GM18526 (cell line): Measurements from ENCODE around the gene GALNT12.

ENCODE experiments used
- POLR2A ChIP-seq: IDR thresholded peaks from 3 replicates; pipeline ENCODE4 v1.6.1; 2011; ENCODE audit not compliant: insufficient read length; ENCODE audit errors: extremely low read depth

The GALNT12 gene

GRCh38 chr9:98807070-98807813, at the start of gene GALNT12:
Gene GALNT12, plus strand, starts transcription at chr9:98807670. Its CDS starts 29 bp downstream, at chr9:98807699.
- peak; percentile 46 for TF ChIP-seq POLR2A

GRCh38 chr9:98760231-98760630, 47.2 kb upstream of the GALNT12 start:
- TF ChIP-seq POLR2A: no peak

GRCh38 chr9:98763986-98764745, 43.3 kb upstream of the GALNT12 start:
- TF ChIP-seq POLR2A: no peak

- no peak for TF ChIP-seq POLR2A
Observed at GRCh38 chr9:98765256-98765655, 42.2 kb upstream of the GALNT12 start.

GRCh38 chr9:98766586-98766985, 40.9 kb upstream of the GALNT12 start:
- TF ChIP-seq POLR2A: no peak

- TF ChIP-seq POLR2A: no peak
Observed at GRCh38 chr9:98767196-98767595, 40.3 kb upstream of the GALNT12 start.

GRCh38 chr9:98767915-98768314, 39.6 kb upstream of the GALNT12 start:
- TF ChIP-seq POLR2A: no peak

GRCh38 chr9:98768344-98768743, 39.1 kb upstream of the GALNT12 start:
- no peak for TF ChIP-seq POLR2A

GRCh38 chr9:98770717-98771116, 36.8 kb upstream of the GALNT12 start:
- no peak for TF ChIP-seq POLR2A

GRCh38 chr9:98771209-98771874, 36.1 kb upstream of the GALNT12 start:
- no peak for TF ChIP-seq POLR2A

- TF ChIP-seq POLR2A: no peak
Observed at GRCh38 chr9:98772364-98773155, 34.9 kb upstream of the GALNT12 start.

- no peak for TF ChIP-seq POLR2A
Observed at GRCh38 chr9:98773721-98774120, 33.7 kb upstream of the GALNT12 start.

GRCh38 chr9:98774746-98775145, 32.7 kb upstream of the GALNT12 start:
- no peak for TF ChIP-seq POLR2A

- no peak for TF ChIP-seq POLR2A
Observed at GRCh38 chr9:98775831-98776441, 31.5 kb upstream of the GALNT12 start.

- no peak for TF ChIP-seq POLR2A
Observed at GRCh38 chr9:98777618-98778017, 29.9 kb upstream of the GALNT12 start.
